Ectodermal cell (in vitro differentiated cells): ENCODE data around the gene ZNF26.
"Not testable (repeated sequence)": the region's sequence is repeated elsewhere in the genome, so short reads cannot be mapped to it uniquely, and the experiment has no call there.

Experiments
- H3K27ac ChIP-seq: 2 replicates; pipeline ENCODE4 v1.7.0; 2013; ENCODE audit warnings: mild to moderate bottlenecking, low read depth, low read length; ENCODE audit not compliant: insufficient read depth, poor library complexity, severe bottlenecking
- H3K27me3 ChIP-seq: 2 replicates; pipeline ENCODE4 v1.7.0; 2013; ENCODE audit warnings: mild to moderate bottlenecking, low read length; ENCODE audit not compliant: insufficient read depth, control insufficient read depth, poor library complexity, severe bottlenecking
- H3K36me3 ChIP-seq: one replicate; pipeline ENCODE4 v1.7.0; 2013; ENCODE audit warnings: low read length; ENCODE audit not compliant: control insufficient read depth, insufficient read depth
- H3K4me1 ChIP-seq: one replicate; pipeline ENCODE4 v1.7.0; 2013; ENCODE audit warnings: low read length; ENCODE audit not compliant: control insufficient read depth, insufficient read depth
- H3K4me3 ChIP-seq: 2 replicates; pipeline ENCODE4 v1.7.0; 2013; ENCODE audit warnings: low read depth, low read length, control low read depth; ENCODE audit not compliant: insufficient read depth
- H3K9me3 ChIP-seq: 2 replicates; pipeline ENCODE4 v1.7.0; 2013; ENCODE audit warnings: mild to moderate bottlenecking, low read length, moderate library complexity; ENCODE audit not compliant: control insufficient read depth
- WGBS, 2 experiments: methylation state at CpG; one replicate each; pipeline ENCODE4 v1.1.7; 2013; ENCODE audit warnings: missing lambda C conversion rate in 2 of 2; 5-methylcytosine and 5-hydroxymethylcytosine counted together

The ZNF26 gene

DNA sequence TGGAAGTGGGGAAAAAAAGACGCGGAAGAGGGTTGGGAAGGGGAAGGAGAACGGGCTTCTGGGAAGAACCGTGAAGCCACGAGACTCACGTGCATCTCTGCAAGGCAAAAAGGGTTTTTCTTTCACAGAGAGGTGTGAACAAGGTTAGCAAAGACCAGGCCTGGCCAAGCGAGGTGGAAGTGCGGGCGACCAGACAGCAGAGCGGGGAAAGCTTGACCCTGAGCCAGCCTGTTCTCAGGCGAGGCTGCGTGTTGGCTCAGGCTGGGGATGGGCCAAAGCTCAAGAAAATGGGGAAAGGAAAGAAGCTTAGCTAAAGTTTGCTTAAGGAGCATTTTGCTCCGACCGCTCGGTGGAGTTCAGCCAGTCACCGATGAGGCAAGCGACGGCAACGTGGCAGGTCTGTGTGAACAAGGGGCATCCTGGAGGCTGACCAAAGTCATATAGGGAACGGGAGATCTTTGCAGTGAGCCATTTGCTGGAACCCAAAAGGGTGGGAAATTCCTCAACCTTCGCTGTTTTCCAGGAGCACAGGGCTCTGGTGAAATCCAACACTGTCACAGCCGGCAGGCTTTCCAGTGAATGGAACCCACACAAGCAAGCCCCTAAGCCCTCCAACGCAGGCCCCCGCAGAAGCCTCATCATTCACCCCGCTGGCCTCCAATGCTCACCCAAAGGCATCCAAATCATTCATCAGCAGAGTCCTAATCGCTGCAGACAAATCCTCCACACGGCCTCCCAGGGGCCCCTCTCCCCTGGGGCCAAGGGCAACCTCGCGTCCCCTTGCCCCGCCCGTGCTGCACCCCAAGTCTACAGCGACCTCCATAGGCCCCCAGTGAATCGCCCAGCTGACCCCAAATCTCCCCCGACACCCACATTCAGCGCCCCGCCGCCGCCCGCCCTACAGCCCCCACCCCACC lies 30.8 kb upstream of the ZNF26 start:
- H3K4me1 ChIP-seq = no peaks in the 10 kb centered on the region
- 42 to 45% methylated on average over 38 of the region's 39 CpGs for WGBS, 2 experiments
- H3K27me3 ChIP-seq = no peaks in the 10 kb centered on the region
- peaks cover 14% of the 10 kb centered on the region for H3K9me3 ChIP-seq
- H3K4me3 ChIP-seq = peak overlapping the region; percentile 78
- H3K27ac ChIP-seq = no peak overlapping the region
- peaks cover 3% of the 10 kb centered on the region for H3K36me3 ChIP-seq

- 9% methylated on average over 64 to 67 of the region's 67 CpGs for WGBS, 2 experiments
- H3K9me3 ChIP-seq = peaks cover 14% of the 10 kb centered on the region
These were observed 30.0 kb upstream of the ZNF26 start, which contains the start of gene ZNF605 for GRCh38 chr12:132956011-132956788. ZNF605 (minus strand) TSS chr12:132956306; CDS start chr12:132945635, 10,671 bp downstream.

GRCh38 chr12:132961790-132962189 lies 24.4 kb upstream of the ZNF26 start:
- H3K9me3 ChIP-seq, H3K4me1 ChIP-seq, H3K4me3 ChIP-seq, H3K36me3 ChIP-seq, H3K27ac ChIP-seq, H3K27me3 ChIP-seq: not testable (repeated sequence)
- WGBS, 2 experiments = 91 to 95% methylated on average over 14 of the region's 14 CpGs

More at GRCh38 chr12:132956011-132956788, 30.0 kb upstream of the ZNF26 start, which contains the start of gene ZNF605:
- H3K27me3 ChIP-seq = no peaks in the 10 kb centered on the region
- peaks cover 3% of the 10 kb centered on the region for H3K36me3 ChIP-seq
- H3K27ac ChIP-seq = no peak within 1 kb of the TSS
- peak within 1 kb of the TSS; percentile 78 for H3K4me3 ChIP-seq
- H3K4me1 ChIP-seq = no peaks in the 10 kb centered on the region

GRCh38 chr12:132963947-132964346 lies 22.2 kb upstream of the ZNF26 start:
- WGBS, 2 experiments = 75 to 81% methylated on average over 10 of the region's 10 CpGs
- H3K36me3 ChIP-seq = not testable (repeated sequence)

DNA sequence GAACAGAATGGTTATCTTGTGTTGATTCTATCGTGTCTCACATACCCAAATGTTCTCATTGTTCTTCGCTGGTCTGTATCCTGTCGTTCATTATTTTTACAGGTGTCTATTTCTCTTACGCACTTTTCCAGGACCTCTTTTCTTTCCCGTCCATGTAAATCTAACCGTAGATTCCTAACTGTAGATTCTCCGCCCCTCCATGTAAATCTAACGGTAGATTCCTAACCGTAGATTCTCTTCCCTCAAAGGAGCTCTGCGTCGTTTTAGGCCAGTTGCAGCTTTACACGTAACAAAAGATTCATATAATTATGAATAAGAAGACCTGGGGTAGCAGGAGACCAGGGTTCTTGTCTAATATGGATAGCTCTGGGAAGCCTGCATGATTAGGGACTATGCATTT lies 20.4 kb upstream of the ZNF26 start:
- H3K27me3 ChIP-seq = no peaks in the 10 kb centered on the region
- H3K36me3 ChIP-seq = no peaks in the 10 kb centered on the region
- 93 to 95% methylated on average over 10 to 12 of the region's 12 CpGs for WGBS, 2 experiments
- H3K27ac ChIP-seq = no peak overlapping the region
- H3K4me3 ChIP-seq = no peak overlapping the region
- no peaks in the 10 kb centered on the region for H3K4me1 ChIP-seq
- H3K9me3 ChIP-seq = no peaks in the 10 kb centered on the region

More at GRCh38 chr12:132963947-132964346, 22.2 kb upstream of the ZNF26 start:
- not testable (repeated sequence) for H3K4me1 ChIP-seq, H3K9me3 ChIP-seq, H3K27ac ChIP-seq, H3K27me3 ChIP-seq, H3K4me3 ChIP-seq

- H3K27ac ChIP-seq = no peak overlapping the region
- H3K27me3 ChIP-seq = no peaks in the 10 kb centered on the region
- H3K4me3 ChIP-seq = no peak overlapping the region
- no peaks in the 10 kb centered on the region for H3K36me3 ChIP-seq
- H3K4me1 ChIP-seq = no peaks in the 10 kb centered on the region
- no peaks in the 10 kb centered on the region for H3K9me3 ChIP-seq
- 89 to 90% methylated on average over 12 of the region's 12 CpGs for WGBS, 2 experiments
These were observed 19.3 kb upstream of the ZNF26 start for GRCh38 chr12:132966676-132967415.

DNA sequence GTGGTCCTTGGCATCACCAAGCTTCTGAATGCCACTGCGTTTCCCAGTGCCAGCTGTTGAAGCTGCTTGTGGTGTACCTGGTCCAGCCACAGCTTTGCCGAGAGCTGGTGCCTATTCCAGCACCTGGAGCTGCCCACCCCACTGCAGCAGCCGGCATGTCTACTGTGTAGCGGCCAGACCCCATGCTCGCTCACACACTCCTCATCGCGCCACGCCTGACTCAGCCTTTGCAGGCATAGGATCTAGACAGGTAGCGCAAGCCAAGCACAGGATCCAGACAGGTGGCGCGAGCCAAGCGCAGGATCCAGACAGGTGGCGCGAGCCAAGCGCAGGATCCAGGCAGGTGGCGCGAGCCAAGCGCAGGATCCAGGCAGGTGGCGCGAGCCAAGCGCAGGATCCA lies 18.4 kb upstream of the ZNF26 start:
- no peak overlapping the region for H3K27ac ChIP-seq
- H3K4me1 ChIP-seq = no peaks in the 10 kb centered on the region
- no peaks in the 10 kb centered on the region for H3K27me3 ChIP-seq
- H3K36me3 ChIP-seq = no peaks in the 10 kb centered on the region
- peaks cover 1% of the 10 kb centered on the region for H3K9me3 ChIP-seq
- 93 to 95% methylated on average over 21 of the region's 21 CpGs for WGBS, 2 experiments
- H3K4me3 ChIP-seq = no peak overlapping the region

GRCh38 chr12:132972374-132972773 lies 13.8 kb upstream of the ZNF26 start:
- no peak overlapping the region for H3K4me3 ChIP-seq
- H3K27me3 ChIP-seq = no peaks in the 10 kb centered on the region
- 100% methylated on average over 1 of the region's 1 CpG; no CpG with 5 or more reads in 1 of the 2 experiments for WGBS, 2 experiments
- H3K9me3 ChIP-seq = peaks cover 3% of the 10 kb centered on the region
- H3K36me3 ChIP-seq = no peaks in the 10 kb centered on the region
- H3K27ac ChIP-seq = no peak overlapping the region
- H3K4me1 ChIP-seq = no peaks in the 10 kb centered on the region

GRCh38 chr12:132976870-132977269 lies 9.3 kb upstream of the ZNF26 start:
- H3K4me3 ChIP-seq = not testable (repeated sequence)

More at GRCh38 chr12:132976870-132977269, 9.3 kb upstream of the ZNF26 start:
- H3K9me3 ChIP-seq, H3K27ac ChIP-seq, H3K27me3 ChIP-seq, H3K4me1 ChIP-seq, H3K36me3 ChIP-seq: not testable (repeated sequence)
- WGBS, 2 experiments = 64 to 68% methylated on average over 13 of the region's 13 CpGs
